ENCODE results near the gene CD6. TPM values are rescaled to one million over a fixed set of nuclear protein-coding genes. Genes with fewer than 3 reads are reported as not detected.

CD6 gene
- total and polyA plus RNA-seq, 2 donors (not counting 3 experiments of a cell fraction or from before 2014, with no cell fraction given): not detected

GRCh38 chr11:60955571-60955970, 15.9 kb upstream of the CD6 start:
- no peaks in the 10 kb centered on the region for H3K36me3 ChIP-seq (ENCODE audit: control insufficient read depth in 2 of 2, extremely low read depth in 1 of 2, insufficient read depth in 2 of 2, low read length in 2 of 2)
- no peak overlapping the region for H3K27ac ChIP-seq (ENCODE audit: insufficient read depth, low read depth, low read length)
- peaks cover 10% of the 10 kb centered on the region for H3K4me1 ChIP-seq (ENCODE audit: control insufficient read depth, extremely low read depth, insufficient read depth, low read length)
- H3K4me3 ChIP-seq (replicated peaks in 1 of 3; ENCODE audit: insufficient read depth in 1 of 3, low read depth in 1 of 3, low read length in 3 of 3): no peak overlapping the region
- POLR2A ChIA-PET: no interaction called here
- no peak overlapping the region for H3K9ac ChIP-seq (replicated peaks; ENCODE audit: extremely low read depth, insufficient read depth, low read length)
- H3K9me3 ChIP-seq (replicated peaks; ENCODE audit: control insufficient read depth, insufficient read depth, low read length): no peaks in the 10 kb centered on the region
- dilution Hi-C loops (cut with MboI; ENCODE audit: extremely low pct_ligation_motif_present, low sequenced_read_pairs): no loop called here
- H4K20me1 ChIP-seq (replicated peaks; ENCODE audit: control insufficient read depth, extremely low read depth, insufficient read depth, low read length): no peaks in the 10 kb centered on the region
- H3K4me2 ChIP-seq (ENCODE audit: insufficient read depth, low read length): no peak overlapping the region
- CTCF ChIA-PET: no interaction called here
- intact Hi-C loops (cut with micrococcal nuclease): no loop called here
- TF ChIP-seq CTCF (IDR thresholded peaks at IDR 0.05; ENCODE audit: extremely low read depth in 1 of 2, insufficient read depth in 1 of 2, low read depth in 1 of 2, low read length in 2 of 2) (no peak), FOS (IDR thresholded peaks at IDR 0.05; ENCODE audit: borderline replicate concordance, insufficient read depth, low read length) (no peak), JUN (IDR thresholded peaks at IDR 0.05; ENCODE audit: borderline replicate concordance, insufficient read depth, insufficient read length, low read depth) (no peak), MYC (IDR thresholded peaks at IDR 0.05; ENCODE audit: low read depth, low read length) (no peak), EZH2 (IDR thresholded peaks at IDR 0.05; ENCODE audit: borderline replicate concordance, low read depth, low read length, severe bottlenecking) (no peak), GATA2 (IDR thresholded peaks at IDR 0.05; ENCODE audit: insufficient read depth, insufficient read length, low read depth, low read length) (no peak), MAX (IDR thresholded peaks at IDR 0.05; ENCODE audit: insufficient read depth, insufficient read length) (no peak), POLR2AphosphoS5 (IDR thresholded peaks at IDR 0.05; ENCODE audit: insufficient read depth, low read depth, low read length) (no peak), POLR2A (IDR thresholded peaks at IDR 0.05; ENCODE audit: low read depth, low read length) (no peak)
- H3K79me2 ChIP-seq (ENCODE audit: control insufficient read depth, insufficient read depth, low read length): no peaks in the 10 kb centered on the region
- no peak overlapping the region for H2AFZ ChIP-seq (ENCODE audit: low read depth, low read length)
- BruUV-seq (replicated peaks): no TSS peak
- DNase-seq (ENCODE audit: low read depth, low spot score) (no peak), FAIRE-seq (no peak)
- H3K27me3 ChIP-seq (ENCODE audit: control insufficient read depth in 2 of 2, insufficient read depth in 2 of 2, low read length in 2 of 2): peaks cover 0 to 10% of the 10 kb centered on the region in 2 experiments
- H3K9me1 ChIP-seq (replicated peaks; ENCODE audit: control insufficient read depth, extremely low read depth, insufficient read depth, low read length): no peaks in the 10 kb centered on the region
